H9 (cell line): ENCODE data around the gene ADAM19. TPM values are rescaled to one million over a fixed set of nuclear protein-coding genes. Genes with fewer than 3 reads are reported as not detected.

ENCODE experiments used
- DNase-seq: peaks from one replicate; pipeline ENCODE4 v3.0.0-alpha.2; 2017
- H2AFZ ChIP-seq: one replicate; pipeline ENCODE4 v1.6.1; 2013; ENCODE audit warnings: mild to moderate bottlenecking, low read length, control low read depth, moderate library complexity
- H2AK5ac ChIP-seq: 2 replicates; pipeline ENCODE4 v1.6.1; 2013; ENCODE audit warnings: low read length, control low read depth, mixed read lengths; ENCODE audit not compliant: insufficient read length
- H2BK120ac ChIP-seq: one replicate; pipeline ENCODE4 v1.6.1; 2013; ENCODE audit warnings: low read depth, mild to moderate bottlenecking, low read length, control low read depth, inconsistent platforms; ENCODE audit not compliant: poor library complexity, severe bottlenecking
- H2BK12ac ChIP-seq: 2 replicates; pipeline ENCODE4 v1.6.1; 2013; ENCODE audit warnings: low read length, control low read depth, mixed read lengths, low read depth; ENCODE audit not compliant: insufficient read length
- H2BK15ac ChIP-seq: 2 replicates; pipeline ENCODE4 v1.6.1; 2013; ENCODE audit warnings: low read depth, low read length, control low read depth
- H2BK20ac ChIP-seq: one replicate; pipeline ENCODE4 v1.6.1; 2013; ENCODE audit warnings: low read depth, mild to moderate bottlenecking, low read length, control low read depth, inconsistent platforms; ENCODE audit not compliant: poor library complexity, severe bottlenecking
- H2BK5ac ChIP-seq: 2 replicates; pipeline ENCODE4 v1.6.1; 2013; ENCODE audit warnings: low read length, control low read depth, mixed read lengths; ENCODE audit not compliant: insufficient read length
- H3K14ac ChIP-seq: 2 replicates; pipeline ENCODE4 v1.6.1; 2013; ENCODE audit warnings: low read length, control low read depth; ENCODE audit not compliant: insufficient read depth
- H3K18ac ChIP-seq: 2 replicates; pipeline ENCODE4 v1.6.1; 2013; ENCODE audit warnings: low read depth, mild to moderate bottlenecking, mixed read lengths, low read length, control low read depth; ENCODE audit not compliant: insufficient read length
- H3K23ac ChIP-seq: 2 replicates; pipeline ENCODE4 v1.6.1; 2013; ENCODE audit warnings: low read length, control low read depth, mixed read lengths, low read depth; ENCODE audit not compliant: insufficient read length
- H3K23me2 ChIP-seq: 2 replicates; pipeline ENCODE4 v1.6.1; 2013; ENCODE audit warnings: low read depth, mild to moderate bottlenecking, mixed read lengths, low read length, control low read depth; ENCODE audit not compliant: insufficient read length, poor library complexity, severe bottlenecking
- H3K27ac ChIP-seq: 2 replicates; pipeline ENCODE4 v1.5.1; 2013; ENCODE audit warnings: low read length, control low read depth, mixed read lengths, low read depth; ENCODE audit not compliant: insufficient read length
- H3K27me3 ChIP-seq: 2 replicates; pipeline ENCODE4 v1.6.1; 2013; ENCODE audit warnings: low read length, control low read depth, inconsistent platforms; ENCODE audit not compliant: insufficient read depth
- H3K4ac ChIP-seq: 2 replicates; pipeline ENCODE4 v1.6.1; 2013; ENCODE audit warnings: low read depth, mild to moderate bottlenecking, control low read depth, inconsistent platforms, low read length, moderate library complexity
- H3K4me1 ChIP-seq: 2 replicates; pipeline ENCODE4 v1.6.1; 2013; ENCODE audit warnings: low read length, control low read depth, inconsistent platforms; ENCODE audit not compliant: insufficient read depth
- H3K4me2 ChIP-seq: 2 replicates; pipeline ENCODE4 v1.6.1; 2013; ENCODE audit warnings: low read length, control low read depth, mixed read lengths; ENCODE audit not compliant: insufficient read length, insufficient read depth
- H3K56ac ChIP-seq: 2 replicates; pipeline ENCODE4 v1.6.1; 2013; ENCODE audit warnings: low read depth, mild to moderate bottlenecking, mixed read lengths, low read length, control low read depth; ENCODE audit not compliant: insufficient read length
- H3K79me1 ChIP-seq: 2 replicates; pipeline ENCODE4 v1.6.1; 2013; ENCODE audit warnings: low read depth, mild to moderate bottlenecking, moderate library complexity, low read length, control low read depth, inconsistent platforms; ENCODE audit not compliant: insufficient read depth, poor library complexity, severe bottlenecking
- H3K79me2 ChIP-seq: 2 replicates; pipeline ENCODE4 v1.6.1; 2013; ENCODE audit warnings: low read length, control low read depth, inconsistent platforms; ENCODE audit not compliant: insufficient read depth
- H3K9ac ChIP-seq: 2 replicates; pipeline ENCODE4 v1.6.1; 2013; ENCODE audit warnings: low read length, control low read depth, mixed read lengths; ENCODE audit not compliant: insufficient read length; ENCODE audit errors: extremely low read depth
- H3K9me3 ChIP-seq: one replicate; pipeline ENCODE4 v1.6.1; 2013; ENCODE audit warnings: low read depth, low read length, inconsistent platforms; ENCODE audit not compliant: control insufficient read depth
- H3T11ph ChIP-seq: one replicate; pipeline ENCODE4 v1.6.1; 2013; ENCODE audit warnings: mild to moderate bottlenecking, low read length, control low read depth, inconsistent platforms
- H4K20me1 ChIP-seq: one replicate; pipeline ENCODE4 v1.6.1; 2013; ENCODE audit not compliant: control insufficient read depth, insufficient read length, insufficient read depth
- H4K5ac ChIP-seq: 2 replicates; pipeline ENCODE4 v1.6.1; 2013; ENCODE audit warnings: low read depth, mild to moderate bottlenecking, mixed read lengths, low read length, control low read depth; ENCODE audit not compliant: insufficient read length
- H4K8ac ChIP-seq: replicated peaks from 2 replicates; pipeline ENCODE4 v1.6.1; 2013; ENCODE audit warnings: low read length, control low read depth, mixed read lengths, low read depth; ENCODE audit not compliant: insufficient read length
- H4K91ac ChIP-seq: 2 replicates; pipeline ENCODE4 v1.6.1; 2013; ENCODE audit warnings: low read depth, mild to moderate bottlenecking, moderate library complexity, mixed read lengths, low read length, control low read depth; ENCODE audit not compliant: insufficient read length
- H3K27ac Mint-ChIP-seq, 3 experiments: 2 replicates in 2 of 3; 3 replicates in 1 of 3; pipeline ENCODE4 v1.8.0; 2020 to 2021; ENCODE audit warnings: mixed read lengths in 3 of 3, mild to moderate bottlenecking in 1 of 3, moderate library complexity in 1 of 3
- H3K27me3 Mint-ChIP-seq: 2 replicates; pipeline ENCODE4 v1.8.0; 2021; ENCODE audit warnings: low read depth, mild to moderate bottlenecking, moderate library complexity, mixed read lengths
- H3K36me3 Mint-ChIP-seq, 3 experiments: 2 replicates in 2 of 3; 3 replicates in 1 of 3; pipeline ENCODE4 v1.8.0; 2020 to 2021; ENCODE audit warnings: low read depth in 3 of 3, mixed read lengths in 3 of 3; ENCODE audit not compliant: insufficient read depth in 1 of 3
- H3K4me1 Mint-ChIP-seq, 2 experiments: 2 replicates each; pipeline ENCODE4 v1.8.0; 2020; ENCODE audit warnings: mixed read lengths in 2 of 2
- H3K4me3 Mint-ChIP-seq, 2 experiments: 2 replicates in 1 of 2; 3 replicates in 1 of 2; pipeline ENCODE4 v1.8.0; 2020 to 2021; ENCODE audit warnings: mild to moderate bottlenecking in 2 of 2, mixed read lengths in 2 of 2, moderate library complexity in 1 of 2
- H3K9me3 Mint-ChIP-seq, 2 experiments: 2 replicates in 1 of 2; 3 replicates in 1 of 2; pipeline ENCODE4 v1.8.0; 2020; ENCODE audit warnings: mild to moderate bottlenecking in 2 of 2, mixed read lengths in 2 of 2, moderate library complexity in 1 of 2
- CTCF ChIP-seq: fragments of 200-600 bp; sonication (generic); conservative IDR thresholded peaks from 3 replicates; pipeline ENCODE4 v1.8.0; 2021; ENCODE audit warnings: antibody characterized with exemption, mild to moderate bottlenecking
- WGBS: extraction: QIAGEN DNeasy Blood & Tissue Kit; methylation state at CpG from one replicate; pipeline ENCODE4 v1.1.7; 2013; ENCODE audit warnings: missing lambda C conversion rate, low lambda C conversion rate, mixed read lengths; ENCODE audit not compliant: insufficient read length; ENCODE audit errors: extremely low coverage; 5-methylcytosine and 5-hydroxymethylcytosine counted together
- total RNA-seq: library from RNA; stranded (reverse); gene quantifications from 2 replicates; pipeline ENCODE4 v1.2.1, GENCODE V29; 2021

The ADAM19 gene
- total RNA-seq, 1 experiment from 2014 or later, result 9.9 TPM

GRCh38 chr5:157602505-157602904, 26.9 kb upstream of the ADAM19 start:
- H3K27ac Mint-ChIP-seq, result peak overlapping the region in 1 of 3 experiments; percentile 85; a peak in 2 of 7 replicates
- H3K4me2 ChIP-seq, result no peak overlapping the region
- H3K9ac ChIP-seq, result no peak overlapping the region
- no peak overlapping the region for H3K27ac ChIP-seq
- no peaks in the 10 kb centered on the region for H3K4me1 Mint-ChIP-seq
- no peak overlapping the region for H2BK20ac ChIP-seq
- H3K14ac ChIP-seq, result peak overlapping the region; percentile 9; the same call in 1 of the 2 replicates
- no peak for TF ChIP-seq CTCF
- no peak overlapping the region for H4K8ac ChIP-seq
- H3K23me2 ChIP-seq, result no peaks in the 10 kb centered on the region
- H3K56ac ChIP-seq, result no peak overlapping the region
- H2AK5ac ChIP-seq, result no peak overlapping the region
- H3T11ph ChIP-seq, result no peak overlapping the region
- no CpG with 5 or more reads among the region's 4 CpGs for WGBS
- H3K27me3 Mint-ChIP-seq, result no peaks in the 10 kb centered on the region
- H3K18ac ChIP-seq, result no peak overlapping the region
- H2BK120ac ChIP-seq, result no peak overlapping the region
- H3K9me3 Mint-ChIP-seq, result no peaks in the 10 kb centered on the region
- no peaks in the 10 kb centered on the region for H3K4me1 ChIP-seq
- no peak overlapping the region for H2BK12ac ChIP-seq
- H2BK15ac ChIP-seq, result no peak overlapping the region
- no peak overlapping the region for H4K91ac ChIP-seq
- no peak overlapping the region for H2BK5ac ChIP-seq
- no peak overlapping the region for H3K4me3 Mint-ChIP-seq
- H3K79me1 ChIP-seq, result no peaks in the 10 kb centered on the region
- H3K4ac ChIP-seq, result no peak overlapping the region
- no peaks in the 10 kb centered on the region for H4K20me1 ChIP-seq
- H3K9me3 ChIP-seq, result no peaks in the 10 kb centered on the region
- H3K27me3 ChIP-seq, result no peaks in the 10 kb centered on the region
- no peak overlapping the region for H4K5ac ChIP-seq
- DNase-seq, result no peak
- H3K79me2 ChIP-seq, result no peaks in the 10 kb centered on the region
- H3K23ac ChIP-seq, result no peak overlapping the region
- no peaks in the 10 kb centered on the region for H3K36me3 Mint-ChIP-seq
- H2AFZ ChIP-seq, result no peak overlapping the region
